Astrocyte (in vitro differentiated cells and primary cell): Measurements from ENCODE around the gene DYRK1A.

Experiments used
- CTCF ChIP-seq: IDR thresholded peaks from 2 replicates; pipeline ENCODE4 v1.5.1; 2011; ENCODE audit warnings: low read depth, mild to moderate bottlenecking, inconsistent platforms, low read length, moderate library complexity; ENCODE audit not compliant: insufficient read depth
- EZH2 ChIP-seq: IDR thresholded peaks from 2 replicates; pipeline ENCODE4 v1.6.1; 2012; ENCODE audit warnings: mild to moderate bottlenecking, low read length, inconsistent platforms; ENCODE audit not compliant: insufficient read depth

DNA sequence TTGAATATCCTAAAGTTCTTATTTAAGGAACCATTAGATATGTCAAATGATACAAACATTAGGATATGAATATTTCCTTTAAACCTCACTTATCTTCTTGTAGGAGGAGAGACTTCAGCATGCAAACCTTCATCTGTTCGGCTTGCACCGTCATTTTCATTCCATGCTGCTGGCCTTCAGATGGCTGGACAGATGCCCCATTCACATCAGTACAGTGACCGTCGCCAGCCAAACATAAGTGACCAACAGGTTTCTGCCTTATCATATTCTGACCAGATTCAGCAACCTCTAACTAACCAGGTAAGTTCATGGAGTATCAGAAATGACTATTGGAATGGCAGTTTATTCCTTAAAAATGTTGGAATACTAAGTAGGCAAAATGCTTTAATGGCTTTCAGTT, 106.0 kb downstream of the DYRK1A start:
- TF ChIP-seq CTCF = no peak
- no peak for TF ChIP-seq EZH2
